NCI-H187 (cell line): ENCODE data around the gene TIMP3.

Experiments
- DNase-seq, 2 experiments: peaks; one replicate each; lab custom pipeline; 2025; lab: John Stamatoyannopoulos, UW

The TIMP3 gene

GRCh38 chr22:32830473-32830872 lies 29.0 kb downstream of the TIMP3 start:
- DNase-seq, result no peak

- DNase-seq, result no peak
Observed at GRCh38 chr22:32830957-32831356, 29.5 kb downstream of the TIMP3 start.

- no peak for DNase-seq
Observed at GRCh38 chr22:32831584-32831983, 30.1 kb downstream of the TIMP3 start.

- no peak for DNase-seq
Observed at GRCh38 chr22:32832174-32832573, 30.7 kb downstream of the TIMP3 start.

GRCh38 chr22:32836280-32837123 lies 35.0 kb downstream of the TIMP3 start:
- no peak for DNase-seq

- DNase-seq, result no peak
Observed at GRCh38 chr22:32837142-32837541, 35.6 kb downstream of the TIMP3 start.

GRCh38 chr22:32837803-32838202 lies 36.3 kb downstream of the TIMP3 start:
- no peak for DNase-seq

GRCh38 chr22:32839831-32840584 lies 38.5 kb downstream of the TIMP3 start:
- DNase-seq, result no peak

- no peak for DNase-seq
Observed at GRCh38 chr22:32841175-32841574, 39.7 kb downstream of the TIMP3 start.

GRCh38 chr22:32842486-32842885 lies 41.0 kb downstream of the TIMP3 start:
- DNase-seq, result no peak

- no peak for DNase-seq
Observed at GRCh38 chr22:32843300-32843699, 41.8 kb downstream of the TIMP3 start.

- DNase-seq, result no peak
Observed at GRCh38 chr22:32844251-32844650, 42.7 kb downstream of the TIMP3 start.

- no peak for DNase-seq
Observed at GRCh38 chr22:32846780-32847491, 45.4 kb downstream of the TIMP3 start.

- DNase-seq, result no peak
Observed at GRCh38 chr22:32848226-32848625, 46.7 kb downstream of the TIMP3 start.

- no peak for DNase-seq
Observed at GRCh38 chr22:32849501-32849900, 48.0 kb downstream of the TIMP3 start.

- no peak for DNase-seq
Observed at GRCh38 chr22:32850157-32850556, 48.7 kb downstream of the TIMP3 start.

- DNase-seq, result no peak
Observed at GRCh38 chr22:32850591-32851517, 49.3 kb downstream of the TIMP3 start.

- no peak for DNase-seq
Observed at GRCh38 chr22:32852395-32853251, 51.1 kb downstream of the TIMP3 start.

- no peak for DNase-seq
Observed at GRCh38 chr22:32853662-32854061, 52.2 kb downstream of the TIMP3 start.

GRCh38 chr22:32854351-32854804 lies 52.9 kb downstream of the TIMP3 start:
- no peak for DNase-seq
